GM21360 (cell line): ENCODE measurements around the gene C9orf72.

ENCODE experiments used
- ATAC-seq: cut with Tn5 transposase; IDR thresholded peaks from one replicate; pipeline ENCODE4 v1.9.1; 2021; ENCODE audit warnings: mild to moderate bottlenecking, moderate library complexity; ENCODE audit not compliant: unreplicated experiment

Gene C9orf72

DNA sequence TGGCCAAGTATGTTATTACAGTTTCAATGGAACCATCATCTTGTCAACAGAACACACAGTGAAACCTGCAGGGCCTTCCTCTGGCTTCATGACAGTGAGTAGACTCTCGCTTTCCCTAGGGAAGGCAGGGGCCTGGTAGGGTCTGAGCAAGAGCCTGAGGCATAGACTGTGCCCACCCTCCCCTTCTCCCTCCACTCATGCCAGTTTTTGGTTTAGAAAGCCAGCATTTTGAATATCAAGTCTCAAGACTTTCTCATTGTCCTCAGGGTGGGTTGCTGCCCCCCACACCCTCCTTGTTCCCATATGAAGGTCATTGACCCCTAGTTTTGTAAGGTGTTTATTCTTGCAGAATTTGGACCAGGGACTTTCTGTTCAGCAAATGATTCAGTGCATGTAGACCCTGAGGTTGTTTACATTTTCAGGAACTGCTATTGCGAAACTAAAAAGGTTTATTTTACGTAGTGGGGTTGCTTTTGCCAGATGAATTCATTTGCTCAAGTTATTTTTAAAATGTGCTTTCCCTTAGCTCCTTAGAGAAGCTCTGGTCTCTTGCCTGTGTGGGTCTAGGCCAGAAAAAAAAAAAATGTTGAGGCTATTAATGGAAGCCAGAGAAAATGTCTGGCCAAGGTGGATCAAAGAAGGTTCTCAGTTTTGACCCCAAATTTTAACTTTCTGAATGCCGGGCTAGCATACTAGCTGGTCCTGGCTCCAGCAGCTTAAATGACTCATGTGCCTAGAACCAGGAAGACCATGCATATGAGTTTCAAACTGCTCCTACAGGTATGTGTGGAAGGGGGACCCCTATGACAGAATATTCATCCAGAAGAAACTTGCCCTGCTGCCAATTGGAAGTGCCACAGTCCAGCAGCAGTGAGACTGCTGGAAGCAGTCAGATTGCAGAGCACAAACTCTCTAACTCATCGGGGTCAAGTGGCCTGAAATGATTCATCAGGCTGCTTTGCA lies 33.5 kb downstream of the C9orf72 start:
- ATAC-seq: peak; percentile 52

GRCh38 chr9:27538647-27539046 lies 34.6 kb downstream of the C9orf72 start:
- no peak for ATAC-seq

DNA sequence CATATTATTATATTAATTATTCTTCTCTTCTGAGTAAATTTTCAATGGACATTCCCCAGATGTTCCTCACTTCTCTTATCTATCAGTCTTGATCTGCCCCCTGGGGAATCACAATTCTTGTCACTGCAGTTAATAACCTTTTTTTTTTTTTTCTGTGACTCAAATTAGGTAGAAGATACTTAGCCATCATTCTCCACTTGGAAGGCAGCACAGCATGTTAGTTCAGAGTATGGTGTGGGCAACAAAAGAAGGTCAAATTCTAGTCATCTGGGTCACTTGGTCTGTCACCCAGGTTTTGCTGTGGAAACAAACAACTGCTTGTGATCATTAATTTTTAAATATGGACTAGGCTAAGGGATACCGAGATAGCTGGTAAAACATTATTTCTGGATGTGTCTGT lies 35.5 kb downstream of the C9orf72 start:
- no peak for ATAC-seq

DNA sequence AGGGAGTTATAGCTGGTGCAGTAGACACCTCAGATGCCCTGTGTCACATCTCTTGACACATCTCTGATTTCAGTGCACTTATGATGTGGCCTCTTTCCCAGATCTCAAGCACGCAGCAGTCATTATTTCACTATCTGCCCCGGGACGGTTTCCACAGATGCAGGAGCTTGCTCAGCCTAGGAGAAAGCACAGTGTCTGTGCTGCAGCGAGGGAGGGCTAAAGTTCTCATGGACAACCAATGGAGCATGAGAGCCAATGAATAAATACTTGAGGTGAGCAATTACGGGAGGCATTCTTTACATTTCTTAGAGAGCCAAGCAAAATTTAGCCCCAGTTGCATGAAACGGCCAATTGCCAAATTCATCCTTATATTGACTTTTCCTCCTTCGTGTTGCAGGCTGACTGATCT lies 36.2 kb downstream of the C9orf72 start:
- no peak for ATAC-seq

GRCh38 chr9:27536168-27536567 lies 37.1 kb downstream of the C9orf72 start:
- ATAC-seq: no peak

GRCh38 chr9:27535701-27536118 lies 37.6 kb downstream of the C9orf72 start:
- no peak for ATAC-seq

DNA sequence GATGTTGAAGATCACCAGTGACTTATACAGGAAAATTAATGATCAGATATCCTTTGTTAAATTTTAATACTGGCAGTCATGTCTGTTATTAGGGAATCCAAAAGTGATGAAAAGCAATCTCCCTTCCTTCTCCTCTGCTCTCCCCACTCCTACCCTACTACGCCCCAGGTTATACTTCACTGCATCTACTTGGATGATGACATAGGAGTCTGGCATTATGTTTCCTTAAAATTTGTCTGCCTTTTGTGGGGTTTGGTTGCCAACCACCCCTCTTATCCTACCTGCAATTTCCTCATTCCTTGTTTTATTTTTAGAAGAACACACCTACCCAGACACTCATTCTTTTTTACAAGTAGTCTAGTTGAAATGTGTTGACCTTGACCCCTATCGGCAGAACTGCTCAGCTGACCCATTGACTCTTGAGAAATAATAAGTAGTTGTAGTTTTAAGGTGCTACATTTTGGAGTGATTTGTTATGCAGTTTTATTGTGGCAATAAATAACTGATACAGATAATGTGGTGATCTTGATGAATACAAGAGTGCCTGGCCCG lies 38.5 kb downstream of the C9orf72 start:
- ATAC-seq: no peak

DNA sequence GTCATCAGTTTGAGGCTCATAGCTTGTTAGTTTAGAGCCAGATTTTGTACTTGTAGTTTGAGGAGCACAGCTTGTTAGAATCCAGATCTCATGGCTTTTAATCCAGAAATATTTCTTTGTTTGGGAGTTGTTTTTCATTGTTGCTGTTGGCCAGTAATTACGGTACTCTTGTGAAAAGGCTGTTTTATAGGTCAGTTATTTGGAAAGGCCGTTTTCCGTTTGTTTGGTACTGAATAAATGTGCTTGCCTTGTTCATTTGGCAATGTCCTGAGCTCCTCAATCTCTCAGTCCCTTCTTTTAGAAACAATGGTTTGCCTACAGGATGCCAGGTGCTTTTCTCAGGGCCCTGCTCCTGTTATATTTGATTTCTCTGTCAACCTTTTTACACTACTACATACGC lies 39.1 kb downstream of the C9orf72 start:
- no peak for ATAC-seq

- no peak for ATAC-seq
These were observed 40.0 kb downstream of the C9orf72 start for GRCh38 chr9:27533311-27533710.

GRCh38 chr9:27532046-27532445 lies 41.2 kb downstream of the C9orf72 start:
- ATAC-seq: no peak

DNA sequence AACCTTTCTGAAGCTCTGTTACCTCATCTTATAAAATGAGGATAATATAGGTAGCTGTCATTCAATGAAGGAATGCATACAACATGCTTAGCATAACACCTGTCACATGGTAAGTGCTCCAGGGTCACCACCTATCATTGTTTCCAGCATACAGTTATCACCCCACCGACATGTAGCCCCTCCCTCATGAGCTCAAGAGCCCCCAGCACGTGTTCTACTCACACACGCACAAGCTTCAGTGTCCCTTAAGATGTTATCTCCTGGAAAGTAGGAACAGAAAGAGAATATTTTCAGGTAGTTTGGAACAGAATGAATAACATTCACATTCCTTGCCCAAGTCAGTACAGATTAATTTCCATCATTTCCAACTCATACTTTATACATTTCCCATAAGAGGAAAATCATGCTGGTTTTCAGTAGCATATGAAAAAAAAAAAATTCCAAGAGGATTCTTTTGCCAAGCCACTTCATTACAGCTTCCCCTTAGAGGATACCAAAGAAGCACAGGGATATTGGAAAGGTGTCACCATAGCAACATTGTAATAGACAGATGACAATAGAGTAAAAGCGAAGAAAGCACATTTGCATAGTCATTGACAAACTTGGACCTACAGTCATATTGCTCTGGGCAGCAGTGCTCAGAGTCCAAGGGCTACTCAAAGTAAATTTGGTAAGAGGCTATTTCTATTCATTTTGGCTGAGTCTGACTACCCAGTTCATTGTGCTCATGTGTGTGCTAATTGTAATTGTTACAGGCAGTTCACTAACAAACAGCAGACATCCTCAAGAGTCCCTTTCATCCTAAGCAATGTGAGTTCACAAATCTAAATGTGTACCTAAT lies 42.1 kb downstream of the C9orf72 start:
- no peak for ATAC-seq

- ATAC-seq: peak; percentile 80
These were observed 43.7 kb downstream of the C9orf72 start, which contains the start of gene MOB3B for GRCh38 chr9:27529316-27530278. Gene MOB3B, minus strand, starts transcription at chr9:27529814. Its CDS starts 74,264 bp downstream, at chr9:27455550.

- peak; percentile 33 for ATAC-seq
These were observed 44.4 kb downstream of the C9orf72 start for GRCh38 chr9:27528886-27529315.

- ATAC-seq: peak; percentile 48
These were observed 45.0 kb downstream of the C9orf72 start for GRCh38 chr9:27528076-27528885.

DNA sequence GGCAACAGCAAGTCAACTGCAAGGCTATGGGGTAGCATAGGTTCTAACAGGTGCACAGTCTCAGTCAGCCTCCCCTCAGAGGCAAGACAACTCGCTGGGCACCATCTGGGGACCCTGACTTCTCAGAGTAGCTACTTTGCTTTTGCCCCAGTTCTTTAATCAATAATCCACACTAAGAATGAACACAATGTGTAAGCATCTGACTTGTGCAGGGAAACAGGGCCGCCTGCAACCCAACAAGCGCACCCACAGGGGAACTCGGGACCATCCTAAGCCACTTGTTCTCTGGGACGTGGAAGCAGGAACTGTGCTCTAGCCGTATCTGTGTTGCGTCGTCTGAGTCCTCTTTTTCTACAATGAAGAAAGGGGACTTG lies 45.6 kb downstream of the C9orf72 start:
- no peak for ATAC-seq

DNA sequence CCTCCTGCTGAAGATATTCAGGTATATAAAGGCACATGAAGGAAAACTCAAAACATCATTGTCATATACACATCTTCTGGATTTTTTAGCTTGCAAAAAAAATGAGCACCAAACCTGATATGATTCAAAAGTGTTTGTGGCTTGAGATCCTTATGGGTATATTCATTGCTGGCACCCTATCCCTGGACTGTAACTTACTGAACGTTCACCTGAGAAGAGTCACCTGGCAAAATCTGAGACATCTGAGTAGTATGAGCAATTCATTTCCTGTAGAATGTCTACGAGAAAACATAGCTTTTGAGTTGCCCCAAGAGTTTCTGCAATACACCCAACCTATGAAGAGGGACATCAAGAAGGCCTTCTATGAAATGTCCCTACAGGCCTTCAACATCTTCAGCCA lies 49.0 kb downstream of the C9orf72 start, which contains the start of gene IFNK:
Gene IFNK (plus strand): TSS at position 55 of the 400 bp plus-strand sequence. CDS start 47 bp downstream, at position 102.
- no peak for ATAC-seq

- ATAC-seq: no peak
These were observed 50.1 kb downstream of the C9orf72 start for GRCh38 chr9:27523141-27523540.

DNA sequence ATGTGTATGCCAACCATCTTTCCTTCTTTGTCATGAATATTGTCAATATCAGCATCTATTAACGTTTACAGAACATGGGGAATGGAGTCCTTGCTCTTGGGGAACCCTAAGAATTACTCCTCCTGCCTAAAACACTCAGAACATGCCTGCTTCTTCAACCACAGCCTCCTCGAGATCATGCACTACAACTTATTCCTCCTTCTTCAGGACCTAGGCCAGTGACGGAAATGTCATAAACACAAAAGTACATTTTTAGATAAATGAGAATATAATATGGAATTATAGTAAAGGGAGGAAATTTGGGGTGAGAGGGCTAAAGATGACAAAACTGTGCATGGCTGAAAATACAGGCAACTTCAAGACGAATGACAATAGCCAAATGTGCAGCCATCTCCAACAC lies 52.3 kb downstream of the C9orf72 start:
- ATAC-seq: no peak
